Measurements from ENCODE around the gene GAB1. TPM values are rescaled to one million over a fixed set of nuclear protein-coding genes. Genes with fewer than 3 reads are reported as not detected.

Gene GAB1
- total RNA-seq, 1 experiment from 2014 or later: 5.9 TPM

DNA sequence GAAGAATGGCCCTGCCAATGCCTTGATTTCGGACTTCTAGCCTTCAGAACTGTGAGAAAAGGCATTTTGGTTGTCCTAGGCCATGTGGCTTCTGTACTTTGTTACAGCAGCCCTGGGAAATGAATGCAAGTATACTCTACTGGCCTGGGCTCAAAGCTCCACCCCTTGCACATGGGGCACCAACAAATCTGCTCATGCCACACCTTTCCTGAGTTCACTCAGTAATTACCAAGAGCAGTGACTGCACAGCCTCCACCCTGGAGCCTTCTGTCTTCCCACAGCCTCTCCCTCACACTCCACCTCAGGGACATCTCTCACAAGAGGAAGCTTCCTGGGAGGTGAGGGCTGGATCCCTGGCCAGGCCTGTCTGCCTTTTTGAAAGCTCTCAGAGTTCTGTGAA lies 29.1 kb upstream of the GAB1 start:
- no peak for DNase-seq (ENCODE audit: unreplicated experiment)
- POLR2A ChIA-PET: interaction anchor here (0.6 to 1.2 kb wide), 2 partner anchors 20 to 94 kb away, joined by 3 to 4 read pairs; no protein-coding TSS in a partner anchor
- Mint-ChIP-seq H3K36me3 (ENCODE audit: insufficient read depth, unreplicated experiment) (no peaks in the 10 kb centered on the region), H3K27ac (ENCODE audit: low read depth, unreplicated experiment) (no peak overlapping the region), H3K4me3 (ENCODE audit: unreplicated experiment) (no peak overlapping the region), H3K4me1 (ENCODE audit: insufficient read depth, unreplicated experiment) (no peaks in the 10 kb centered on the region), H3K9me3 (ENCODE audit: unreplicated experiment) (no peaks in the 10 kb centered on the region), H3K27me3 (ENCODE audit: insufficient read depth, unreplicated experiment) (no peaks in the 10 kb centered on the region)
- TF ChIP-seq, protein P1, sequence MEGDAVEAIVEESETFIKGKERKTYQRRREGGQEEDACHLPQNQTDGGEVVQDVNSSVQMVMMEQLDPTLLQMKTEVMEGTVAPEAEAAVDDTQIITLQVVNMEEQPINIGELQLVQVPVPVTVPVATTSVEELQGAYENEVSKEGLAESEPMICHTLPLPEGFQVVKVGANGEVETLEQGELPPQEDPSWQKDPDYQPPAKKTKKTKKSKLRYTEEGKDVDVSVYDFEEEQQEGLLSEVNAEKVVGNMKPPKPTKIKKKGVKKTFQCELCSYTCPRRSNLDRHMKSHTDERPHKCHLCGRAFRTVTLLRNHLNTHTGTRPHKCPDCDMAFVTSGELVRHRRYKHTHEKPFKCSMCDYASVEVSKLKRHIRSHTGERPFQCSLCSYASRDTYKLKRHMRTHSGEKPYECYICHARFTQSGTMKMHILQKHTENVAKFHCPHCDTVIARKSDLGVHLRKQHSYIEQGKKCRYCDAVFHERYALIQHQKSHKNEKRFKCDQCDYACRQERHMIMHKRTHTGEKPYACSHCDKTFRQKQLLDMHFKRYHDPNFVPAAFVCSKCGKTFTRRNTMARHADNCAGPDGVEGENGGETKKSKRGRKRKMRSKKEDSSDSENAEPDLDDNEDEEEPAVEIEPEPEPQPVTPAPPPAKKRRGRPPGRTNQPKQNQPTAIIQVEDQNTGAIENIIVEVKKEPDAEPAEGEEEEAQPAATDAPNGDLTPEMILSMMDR (IDR thresholded peaks at IDR 0.05; ENCODE audit: unreplicated experiment): no peak
- CTCF ChIA-PET: interaction anchor here (1.4 kb wide), 1 partner anchor 16 kb away, joined by 5 read pairs; no protein-coding TSS in a partner anchor
- intact Hi-C loops (cut with micrococcal nuclease): no loop called here
- no TSS peak for BruUV-seq (replicated peaks)

DNA sequence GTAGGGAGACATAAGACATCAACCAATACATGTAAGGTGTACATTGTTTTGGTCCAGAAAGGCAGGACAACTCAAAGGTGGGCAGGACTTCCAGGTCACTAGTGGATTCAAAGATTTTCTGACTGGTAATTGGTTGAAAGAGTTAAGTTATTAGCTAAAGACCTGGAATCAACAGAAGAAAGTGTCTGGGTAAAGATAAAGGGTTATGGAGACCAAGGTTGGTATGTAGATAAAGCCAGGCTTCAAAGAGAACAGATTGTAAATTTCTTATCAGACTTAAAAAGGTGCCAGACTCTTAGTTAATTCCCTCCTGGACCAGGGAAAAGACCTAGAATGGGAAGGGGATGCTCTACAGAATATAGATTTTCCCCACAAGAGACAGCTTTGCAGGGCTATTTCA lies 28.3 kb upstream of the GAB1 start:
- TF ChIP-seq, protein P1 (IDR thresholded peaks at IDR 0.05; ENCODE audit: unreplicated experiment): no peak
- Mint-ChIP-seq H3K4me1 (ENCODE audit: insufficient read depth, unreplicated experiment) (no peaks in the 10 kb centered on the region), H3K27me3 (ENCODE audit: insufficient read depth, unreplicated experiment) (no peaks in the 10 kb centered on the region), H3K36me3 (ENCODE audit: insufficient read depth, unreplicated experiment) (no peaks in the 10 kb centered on the region), H3K27ac (ENCODE audit: low read depth, unreplicated experiment) (no peak overlapping the region), H3K4me3 (ENCODE audit: unreplicated experiment) (no peak overlapping the region), H3K9me3 (ENCODE audit: unreplicated experiment) (no peaks in the 10 kb centered on the region)
- intact Hi-C loops (cut with micrococcal nuclease): no loop called here
- no peak for DNase-seq (ENCODE audit: unreplicated experiment)
- CTCF ChIA-PET: interaction anchor here (1.4 kb wide), 1 partner anchor 17 kb away, joined by 5 read pairs; no protein-coding TSS in a partner anchor
- BruUV-seq (replicated peaks): no TSS peak
- POLR2A ChIA-PET: interaction anchor here (0.6 kb wide), 1 partner anchor 93 kb away, joined by 4 read pairs; no protein-coding TSS in a partner anchor

DNA sequence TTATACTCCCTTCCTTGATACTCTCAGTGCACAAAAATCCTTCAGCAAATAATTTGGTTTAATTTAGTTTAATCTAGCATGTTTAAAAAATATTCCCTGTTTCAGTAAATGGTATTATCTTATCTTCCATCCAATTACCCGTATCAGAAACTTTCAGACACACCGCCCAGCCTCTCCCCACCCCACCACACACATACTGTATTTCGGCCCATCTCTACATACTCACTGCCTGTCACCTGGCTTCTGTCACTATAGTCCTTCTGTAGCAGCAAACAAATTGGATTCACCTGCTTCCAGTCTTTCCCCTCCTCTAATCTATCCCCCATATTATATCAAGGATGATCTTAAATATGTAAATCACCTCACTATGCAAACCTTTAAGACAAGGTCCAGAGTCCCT lies 24.8 kb upstream of the GAB1 start:
- POLR2A ChIA-PET: interaction anchor here (0.7 kb wide), 1 partner anchor 797 kb away, joined by 3 read pairs; no protein-coding TSS in a partner anchor
- no peaks in the 10 kb centered on the region for H3K4me1 Mint-ChIP-seq (ENCODE audit: insufficient read depth, unreplicated experiment)

DNA sequence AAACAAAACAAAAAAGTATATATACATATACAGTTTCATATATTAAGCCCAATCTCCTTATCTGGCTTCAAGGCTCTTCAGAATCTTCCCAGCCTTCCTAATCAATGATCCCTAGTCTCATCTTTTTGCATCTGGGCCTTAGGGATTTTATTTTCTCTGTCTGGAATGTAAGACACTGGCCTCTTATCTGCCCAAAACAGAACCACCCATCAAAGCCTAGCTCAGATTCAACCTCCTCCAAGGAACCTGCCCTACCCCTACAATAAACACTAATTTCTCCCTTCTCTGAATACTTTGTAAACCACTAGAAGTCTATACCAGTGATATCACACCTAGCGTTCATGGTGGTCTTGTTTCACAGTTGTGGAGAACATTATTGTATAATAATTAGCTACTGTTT lies 23.2 kb upstream of the GAB1 start:
- CTCF ChIA-PET: interaction anchor here (0.7 kb wide), 2 partner anchors 20 to 22 kb away, joined by 3 read pairs; no protein-coding TSS in a partner anchor
- no TSS peak for BruUV-seq (replicated peaks)
- POLR2A ChIA-PET: no interaction called here

More for the DNA sequence above, 24.8 kb upstream of the GAB1 start:
- Mint-ChIP-seq H3K36me3 (ENCODE audit: insufficient read depth, unreplicated experiment) (no peaks in the 10 kb centered on the region), H3K27me3 (ENCODE audit: insufficient read depth, unreplicated experiment) (no peaks in the 10 kb centered on the region), H3K9me3 (ENCODE audit: unreplicated experiment) (no peaks in the 10 kb centered on the region), H3K4me3 (ENCODE audit: unreplicated experiment) (no peak overlapping the region), H3K27ac (ENCODE audit: low read depth, unreplicated experiment) (no peak overlapping the region)
- CTCF ChIA-PET: interaction anchor here (1.1 kb wide), 1 partner anchor 9 kb away, joined by 9 read pairs; no protein-coding TSS in a partner anchor
- no peak for DNase-seq (ENCODE audit: unreplicated experiment)
- TF ChIP-seq, protein P1 (IDR thresholded peaks at IDR 0.05; ENCODE audit: unreplicated experiment): no peak
- BruUV-seq (replicated peaks): no TSS peak
- intact Hi-C loops (cut with micrococcal nuclease): no loop called here

More for the DNA sequence above, 23.2 kb upstream of the GAB1 start:
- intact Hi-C loops (cut with micrococcal nuclease): no loop called here
- no peaks in the 10 kb centered on the region for H3K27me3 Mint-ChIP-seq (ENCODE audit: insufficient read depth, unreplicated experiment)
- H3K4me3 Mint-ChIP-seq (ENCODE audit: unreplicated experiment): no peak overlapping the region
- H3K27ac Mint-ChIP-seq (ENCODE audit: low read depth, unreplicated experiment): no peak overlapping the region
- no peaks in the 10 kb centered on the region for H3K36me3 Mint-ChIP-seq (ENCODE audit: insufficient read depth, unreplicated experiment)
- no peak for DNase-seq (ENCODE audit: unreplicated experiment)
- TF ChIP-seq, protein P1 (IDR thresholded peaks at IDR 0.05; ENCODE audit: unreplicated experiment): no peak
- H3K4me1 Mint-ChIP-seq (ENCODE audit: insufficient read depth, unreplicated experiment): no peaks in the 10 kb centered on the region
- H3K9me3 Mint-ChIP-seq (ENCODE audit: unreplicated experiment): no peaks in the 10 kb centered on the region

Measured in MCF 10A (cell line).